ENCODE measurements around the gene ELL. TPM values are rescaled to one million over a fixed set of nuclear protein-coding genes. Genes with fewer than 3 reads are reported as not detected.
"Not testable (repeated sequence)": the region's sequence is repeated elsewhere in the genome, so short reads cannot be mapped to it uniquely, and the experiment has no call there.

Gene ELL
- total RNA-seq: 10 to 100 TPM; 18.1 to 19.1 TPM
- long read RNA-seq, partial matches to known transcripts: 19 of 28 reads
- long read RNA-seq, other reads (novel, unspliced or antisense): 7 of 28 reads

DNA sequence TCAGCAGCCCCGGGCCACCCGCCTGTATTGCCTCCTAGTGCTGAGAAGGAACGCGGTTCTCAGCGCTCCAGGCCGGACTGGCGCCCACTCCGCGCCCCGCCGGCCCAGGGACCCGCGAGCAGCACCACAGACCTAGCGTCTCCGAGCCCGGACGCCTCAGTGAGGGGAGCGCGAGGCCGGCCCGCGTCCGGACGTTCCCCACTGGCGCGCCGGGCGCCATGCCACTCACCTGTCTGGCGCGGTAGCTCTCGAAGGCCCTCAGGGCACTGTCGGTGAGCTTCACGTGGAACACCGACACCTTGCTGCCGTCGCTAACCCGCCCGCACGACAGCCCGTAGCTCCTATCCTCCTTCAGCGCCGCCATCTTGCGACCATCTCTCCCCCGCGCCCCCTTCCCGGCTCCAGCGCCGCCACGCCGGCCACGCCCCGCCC lies at the start of gene ELL:
Gene ELL, minus strand, starts transcription at position 379 of the 432 bp plus-strand sequence. Its CDS starts 15 bp downstream, at position 364.
- intact Hi-C loops (cut with DNase I, micrococcal nuclease): no loop called here
- no peak for DNase-seq
- peak; percentile 6 for ATAC-seq

DNA sequence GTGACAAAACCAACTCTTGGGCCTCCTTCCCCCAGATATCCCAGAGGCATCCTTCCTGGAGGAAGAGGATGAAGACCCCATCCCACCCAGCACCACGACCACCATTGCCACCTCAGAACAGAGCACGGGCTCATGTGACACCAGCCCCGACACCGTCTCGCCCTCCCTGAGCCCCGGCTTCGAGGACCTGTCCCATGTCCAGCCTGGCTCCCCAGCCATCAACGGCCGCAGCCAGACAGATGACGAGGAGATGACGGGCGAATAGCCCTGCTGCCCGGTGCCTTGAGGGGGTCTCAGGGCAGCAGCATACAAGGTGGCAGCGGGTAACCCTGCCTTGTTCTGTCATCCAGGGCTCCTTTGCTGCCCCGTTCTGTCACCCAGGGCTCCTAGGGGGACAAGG lies 46.5 kb upstream of the ELL start:
- ATAC-seq (no peak), DNase-seq (no peak)
- intact Hi-C loops (cut with DNase I, micrococcal nuclease): no loop called here

- ATAC-seq (no peak), DNase-seq (no peak)
- intact Hi-C loops (cut with DNase I, micrococcal nuclease): no loop called here
Observed at GRCh38 chr19:18566953-18567352, 45.1 kb upstream of the ELL start.

- intact Hi-C loops (cut with DNase I, micrococcal nuclease): no loop called here
- no peak for DNase-seq
Observed at GRCh38 chr19:18562086-18562485, 40.2 kb upstream of the ELL start.

DNA sequence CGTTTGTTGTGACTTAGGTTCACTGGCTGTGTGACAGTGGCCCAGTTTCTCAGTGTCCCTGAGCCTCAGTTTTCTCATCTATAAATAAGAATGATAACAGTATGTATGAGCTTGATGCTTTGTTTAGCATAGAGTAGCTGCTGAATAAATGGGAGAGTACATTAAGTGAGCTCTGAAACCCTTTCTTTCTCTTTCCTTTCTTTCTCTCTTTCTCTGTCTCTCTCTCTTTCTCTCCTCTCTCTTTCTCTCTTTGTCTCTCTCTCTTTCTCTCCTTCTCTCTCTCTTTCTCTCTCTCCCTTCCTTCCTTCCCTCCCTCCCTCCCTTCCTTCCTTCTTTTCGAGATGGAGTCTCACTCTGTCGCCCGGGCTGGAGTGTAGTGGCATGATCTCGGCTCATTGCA lies 37.8 kb upstream of the ELL start:
- no peak for DNase-seq
- intact Hi-C loops (cut with DNase I, micrococcal nuclease): no loop called here
- no peak for ATAC-seq

More at GRCh38 chr19:18562086-18562485, 40.2 kb upstream of the ELL start:
- no peak for ATAC-seq

GRCh38 chr19:18558604-18559003 lies 36.7 kb upstream of the ELL start:
- DNase-seq: no peak
- ATAC-seq: no peak
- intact Hi-C loops (cut with DNase I, micrococcal nuclease): no loop called here

DNA sequence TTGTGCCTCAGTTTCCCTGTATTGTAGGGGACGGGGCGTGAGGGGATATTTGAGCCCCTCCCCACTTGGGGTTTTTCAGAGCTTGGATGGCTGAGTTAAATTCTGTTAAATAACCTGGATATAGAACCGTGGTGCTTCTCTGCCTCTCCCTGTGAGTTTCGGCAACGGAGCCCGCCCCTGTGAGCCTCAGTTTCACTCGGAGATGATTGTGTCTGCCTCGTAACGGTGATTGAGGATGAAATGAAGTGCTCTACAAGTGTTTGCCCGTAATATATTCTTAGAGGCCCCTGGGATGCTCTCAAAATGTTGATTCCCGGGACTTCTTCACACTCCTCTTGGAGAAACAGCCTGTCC lies 36.3 kb upstream of the ELL start:
- ATAC-seq: peak; percentile 16
- intact Hi-C loops (cut with DNase I, micrococcal nuclease): no loop called here
- no peak for DNase-seq

DNA sequence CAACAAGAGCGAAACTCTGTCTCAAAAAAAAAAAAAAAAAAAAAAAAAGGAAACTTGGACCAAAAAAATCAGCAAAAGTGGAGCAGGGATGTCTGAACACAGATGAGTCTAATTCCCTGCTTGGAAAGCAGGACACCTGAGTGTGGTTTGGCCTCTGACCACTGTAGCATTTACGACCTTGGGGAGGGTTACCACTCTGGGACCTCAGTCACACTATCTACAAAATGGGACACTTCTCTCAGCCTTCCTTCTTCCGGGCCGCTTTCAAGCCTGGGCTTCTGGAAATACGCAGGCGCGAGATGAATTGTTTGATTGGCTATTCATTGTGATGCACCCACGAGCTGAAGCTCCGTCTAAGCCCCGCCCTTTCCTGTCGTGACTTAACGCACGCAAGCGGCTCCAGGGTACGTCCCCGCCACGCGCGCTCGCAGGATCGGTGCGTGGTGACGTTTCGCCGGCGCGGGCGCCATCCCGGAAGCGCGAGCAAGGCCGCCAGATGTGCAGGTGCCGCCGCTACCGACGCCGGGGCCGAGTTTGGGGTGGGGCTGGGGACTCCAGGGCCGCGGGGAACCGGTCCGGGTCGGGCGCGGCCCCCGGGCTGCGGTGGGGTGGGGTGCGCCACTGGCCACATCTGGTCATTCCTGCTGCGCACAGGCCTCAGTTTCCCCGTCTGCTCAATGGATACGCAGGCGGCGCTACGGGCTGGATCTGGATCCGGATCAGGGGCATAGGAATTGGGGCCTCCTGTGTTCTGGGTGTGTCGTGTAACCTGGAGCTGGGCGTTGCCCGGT lies 35.7 kb upstream of the ELL start, which contains the start of gene KXD1:
Gene KXD1, plus strand, starts transcription at position 460 of the 791 bp plus-strand sequence. CDS start 4,187 bp downstream, outside the sequence.
- ATAC-seq (peak; percentile 99), DNase-seq (peak; percentile 99)
- intact Hi-C loops (cut with DNase I, micrococcal nuclease): no loop called here

GRCh38 chr19:18551631-18552030 lies 29.8 kb upstream of the ELL start:
- ATAC-seq (no peak), DNase-seq (no peak)
- intact Hi-C loops (cut with DNase I, micrococcal nuclease): no loop called here

DNA sequence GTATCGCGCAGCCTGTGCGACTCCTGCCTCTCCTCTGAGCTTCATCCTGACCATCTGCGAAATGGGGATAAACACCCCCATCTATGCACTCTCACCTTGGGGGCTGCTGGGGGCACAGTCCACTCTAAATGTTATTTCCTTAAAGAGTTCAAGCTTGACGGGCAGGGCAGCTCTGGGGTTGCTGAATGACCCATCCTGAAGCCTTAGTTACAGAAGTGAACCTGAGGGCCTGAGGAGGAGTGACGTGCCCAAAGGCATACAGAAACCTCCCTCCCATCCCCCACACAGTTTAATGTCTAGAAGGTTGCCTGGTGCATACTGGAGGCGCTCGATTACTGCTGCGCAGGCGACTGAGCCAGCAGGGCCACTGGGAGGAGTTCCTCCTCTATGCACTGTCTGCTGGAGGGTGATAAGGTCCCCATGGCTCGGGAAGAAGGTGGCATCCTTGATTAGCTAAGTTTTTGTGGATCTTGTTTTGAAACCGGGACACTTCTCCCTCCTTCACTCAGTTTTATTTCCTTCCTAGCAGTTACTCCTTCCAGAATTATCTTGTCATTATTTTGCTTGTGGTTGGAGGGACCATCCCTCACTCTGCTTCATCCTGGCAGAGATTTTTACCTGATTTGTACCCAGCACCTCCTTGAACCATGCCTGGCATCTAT lies 22.1 kb upstream of the ELL start:
- intact Hi-C loops (cut with DNase I, micrococcal nuclease): no loop called here
- peak; percentile 80 to 82 for DNase-seq
- ATAC-seq: peak; percentile 91

- intact Hi-C loops (cut with DNase I, micrococcal nuclease): no loop called here
- ATAC-seq: peak; percentile 97
- peak; percentile 93 to 97 for DNase-seq
Observed at GRCh38 chr19:18542941-18543813, 21.3 kb upstream of the ELL start, which contains the start of gene FKBP8. Gene FKBP8, minus strand, starts transcription at chr19:18543573. Its CDS starts 1,603 bp downstream, at chr19:18541970.

DNA sequence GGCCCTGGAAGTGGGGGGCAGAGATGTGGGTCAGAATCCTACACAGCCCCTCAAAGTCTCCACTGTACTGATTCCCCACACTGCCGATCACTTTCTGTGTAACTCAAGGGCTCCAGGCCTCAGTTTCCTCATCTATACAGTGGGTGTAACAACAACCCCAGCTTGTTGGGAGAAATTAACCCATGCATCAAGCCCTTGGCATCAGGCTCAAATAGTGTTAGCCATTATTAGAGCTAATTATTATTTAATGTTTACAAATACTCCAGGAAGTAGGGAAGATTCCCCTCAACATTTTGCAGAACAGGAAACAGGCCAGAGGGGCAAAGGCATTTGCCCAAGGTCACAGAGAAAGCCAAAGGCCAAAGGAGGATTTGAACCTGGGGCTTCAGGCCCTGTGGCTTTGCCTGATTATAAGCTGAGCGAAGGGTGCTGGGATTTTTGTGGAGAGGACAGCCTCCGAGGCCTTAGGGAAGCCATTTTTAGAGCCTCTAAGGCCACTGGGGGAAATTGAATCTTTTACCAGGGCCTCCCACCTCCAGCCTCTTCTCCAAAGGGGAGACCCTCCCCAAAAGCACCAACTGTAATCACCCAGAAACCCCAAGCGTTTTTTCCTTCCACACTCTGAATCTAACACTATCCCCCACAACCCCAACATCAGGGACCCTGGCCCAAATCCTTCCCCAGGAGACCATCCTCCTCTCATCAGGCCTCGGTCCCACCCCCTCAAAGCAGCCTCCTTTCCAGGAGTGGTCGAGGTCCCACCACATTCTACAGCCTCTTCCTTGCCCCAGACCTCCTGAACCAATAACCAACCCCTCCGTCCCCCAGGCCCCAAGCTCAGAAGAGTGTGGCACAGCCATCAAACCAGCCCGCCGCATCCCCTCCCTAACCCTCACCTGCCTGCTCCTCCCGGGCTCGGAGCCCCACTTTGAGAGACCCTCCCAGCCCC lies 20.4 kb upstream of the ELL start:
- ATAC-seq (no peak), DNase-seq (no peak)
- intact Hi-C loops (cut with DNase I, micrococcal nuclease): no loop called here

DNA sequence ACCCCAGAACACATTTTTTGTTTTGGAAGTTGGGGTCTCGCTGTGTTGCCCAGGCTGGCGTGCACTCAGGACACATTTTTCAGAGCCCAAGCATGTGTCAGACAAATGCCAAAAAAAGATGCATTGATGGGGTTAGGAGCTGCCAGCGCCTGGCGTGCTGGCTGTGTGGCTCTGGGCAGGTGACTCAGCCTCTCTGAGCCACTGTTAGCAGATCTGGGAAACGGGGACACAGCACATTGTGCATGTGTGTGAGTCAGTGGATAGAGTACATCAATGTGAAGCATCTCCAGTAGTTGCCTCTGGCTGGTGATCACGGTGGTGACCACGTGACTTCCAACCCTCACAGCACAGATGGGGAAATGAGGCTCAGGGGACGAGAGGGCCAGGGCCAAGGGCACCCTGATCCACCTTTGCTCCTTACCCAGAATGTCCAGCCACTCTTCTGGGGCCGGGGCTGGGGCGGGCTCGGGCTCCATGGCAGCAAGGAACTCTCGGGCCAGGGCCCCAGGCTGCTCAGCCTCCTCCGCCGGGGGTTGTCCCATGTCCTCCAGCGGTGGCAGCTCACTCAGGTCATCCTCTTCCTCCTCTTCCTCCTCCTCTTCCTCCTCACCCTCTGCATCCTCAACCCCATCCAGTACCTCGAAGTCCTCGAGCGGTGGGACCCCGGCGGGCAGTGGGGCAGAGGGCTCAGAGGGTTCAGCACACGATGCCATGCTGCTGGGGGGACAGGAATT lies 19.6 kb upstream of the ELL start:
- intact Hi-C loops (cut with DNase I, micrococcal nuclease): no loop called here
- ATAC-seq (no peak), DNase-seq (no peak)

DNA sequence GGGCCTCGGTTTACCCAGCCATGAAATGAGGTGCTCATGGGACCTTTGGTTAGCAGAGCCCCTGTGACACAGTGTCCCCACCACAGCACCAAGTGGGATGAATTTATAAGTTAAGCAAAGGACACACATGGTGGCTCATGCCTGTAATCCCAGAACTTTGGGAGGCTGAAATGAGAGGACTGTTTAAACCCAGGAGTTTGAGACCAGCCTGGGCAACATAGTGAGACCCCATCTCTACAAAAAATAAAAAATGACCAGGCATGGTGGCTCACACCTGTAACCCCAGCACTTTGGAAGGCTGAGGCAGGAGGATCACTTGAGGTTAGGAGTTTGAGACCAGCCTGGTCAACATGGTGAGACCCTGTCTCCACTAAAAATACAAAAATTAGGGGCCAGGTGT lies 18.3 kb upstream of the ELL start:
- DNase-seq; intact Hi-C loops (cut with DNase I, micrococcal nuclease); ATAC-seq: not testable (repeated sequence)

GRCh38 chr19:18539372-18539771 lies 17.5 kb upstream of the ELL start:
- ATAC-seq (no peak), DNase-seq (no peak)
- intact Hi-C loops (cut with DNase I, micrococcal nuclease): no loop called here

- ATAC-seq (no peak), DNase-seq (no peak)
- intact Hi-C loops (cut with DNase I, micrococcal nuclease): no loop called here
Observed at GRCh38 chr19:18538115-18538514, 16.2 kb upstream of the ELL start.

GRCh38 chr19:18537431-18537830 lies 15.6 kb upstream of the ELL start:
- DNase-seq (no peak), ATAC-seq (no peak)
- intact Hi-C loops (cut with DNase I, micrococcal nuclease): no loop called here

Data from left colon (tissue), 2 donors.